22Rv1 (cell line): ENCODE results near the gene KIAA0825.

ENCODE experiments used
- CTCF ChIP-seq: fragments of 450-650 bp; IDR thresholded peaks from 2 replicates; pipeline ENCODE4 v1.5.1; 2017; ENCODE audit warnings: mild to moderate bottlenecking
- ZFX ChIP-seq: fragments of 450-650 bp; IDR thresholded peaks from 2 replicates; pipeline ENCODE4 v1.6.1; 2017; ENCODE audit warnings: antibody characterized with exemption, borderline replicate concordance

- TF ChIP-seq CTCF (no peak), ZFX (no peak)
Measured at GRCh38 chr5:94250985-94251384, 367.4 kb downstream of the KIAA0825 start.
